ENCODE measurements around the gene LTA4H.

LTA4H gene

DNA sequence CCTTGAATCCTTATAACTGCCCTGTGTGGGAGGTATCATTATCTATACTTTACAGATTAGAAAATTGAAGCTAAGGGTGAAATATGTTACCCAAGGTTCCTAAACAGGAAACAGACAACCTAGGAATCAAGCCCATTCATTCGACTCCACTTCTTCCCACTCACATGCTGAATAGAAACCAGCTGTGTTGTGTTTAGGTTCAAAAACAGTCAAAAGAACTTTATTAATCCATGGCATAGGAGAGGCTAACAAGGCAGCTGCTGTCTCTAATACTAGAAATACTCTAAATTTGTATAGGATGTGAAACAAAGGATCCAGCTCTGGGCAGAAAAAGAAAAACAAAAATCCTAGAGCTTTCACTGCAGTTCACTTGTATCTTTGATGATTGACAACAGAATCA lies 82.4 kb downstream of the LTA4H start:
- no peak for DNase-seq

DNA sequence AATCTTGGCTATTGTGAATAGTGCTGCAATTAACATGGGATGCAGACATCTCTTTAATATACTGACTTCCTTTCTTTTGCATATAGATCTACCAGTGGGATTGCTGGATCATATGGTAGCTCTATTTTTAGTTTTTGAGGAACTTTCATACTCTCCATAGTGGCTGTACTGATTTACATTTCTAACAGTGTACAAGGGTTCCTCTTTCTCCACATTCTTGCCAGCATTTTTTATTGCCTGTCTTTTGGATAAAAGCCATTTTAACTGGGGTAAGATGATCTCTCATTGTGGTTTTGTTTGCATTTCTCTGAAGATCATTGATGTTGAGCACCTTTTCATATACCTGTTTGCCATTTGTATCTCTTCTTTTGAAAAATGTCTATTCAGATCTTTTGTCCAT lies 83.9 kb downstream of the LTA4H start:
- no peak for DNase-seq
